HCT116 (cell line): ENCODE measurements around the gene POLR2H. TPM values are rescaled to one million over a fixed set of nuclear protein-coding genes. Genes with fewer than 3 reads are reported as not detected.

Experiments
- ATAC-seq: fragments of 200-7000 bp; cut with Tn5 transposase; 2 replicates; pipeline ENCODE4 v1.9.1; 2020; ENCODE audit warnings: mild to moderate bottlenecking, moderate library complexity
- BruUV-seq: library from RNA; stranded (reverse); fragments of 400-500 nt; replicated peaks from 2 replicates; lab custom pipeline; 2021; lab: Mats Ljungman, UMichigan
- CTCF ChIA-PET: fragments of 300-600 bp; sonication (Branson Sonifier 250); formaldehyde crosslinking; loops from one replicate; lab custom pipeline; 2021; ENCODE audit warnings: antibody characterized with exemption; lab: Charles Lee
- POLR2A ChIA-PET: fragments of 300-600, 350-600 bp; sonication (Branson Sonifier 250); formaldehyde crosslinking; loops from one replicate; lab custom pipeline; 2021; ENCODE audit warnings: antibody characterized with exemption; lab: Charles Lee
- RAD21 ChIA-PET, 2 experiments: fragments of 300-600 bp; sonication (Branson Sonifier 250); formaldehyde crosslinking; loops; one replicate each; lab custom pipeline; 2023; ENCODE audit warnings: low total read pairs in 2 of 2; ENCODE audit not compliant: uncharacterized antibody in 2 of 2, unreplicated experiment in 2 of 2, low non-redundant PET in 1 of 2; lab: Charles Lee
- DNase-seq: peaks from one replicate; pipeline ENCODE4 v3.0.0-alpha.2; 2010; ENCODE audit warnings: low read depth, low spot score
- H2AFZ ChIP-seq: fragments of 200-600 bp; shearing (Covaris generic), sonication (generic); 2 replicates; pipeline ENCODE4 v1.6.1; 2017; ENCODE audit warnings: low read depth, mixed run types, mixed read lengths, antibody characterized with exemption, low read length; ENCODE audit not compliant: poor library complexity, severe bottlenecking
- H3K27ac ChIP-seq: 2 replicates; pipeline ENCODE4 v1.5.1; 2012; ENCODE audit warnings: low read depth, low read length
- H3K27me3 ChIP-seq: fragments of 200-600 bp; sonication (generic); 2 replicates; pipeline ENCODE4 v1.6.1; 2016; ENCODE audit warnings: mixed run types, low read length, mixed read lengths; ENCODE audit not compliant: insufficient read depth
- H3K36me3 ChIP-seq, 2 experiments: fragments of 200-500 bp in 1 of 2; fragments of 200-600 bp in 1 of 2; sonication (Bioruptor generic) in 1 of 2; sonication (generic) in 1 of 2; 2 replicates each; pipeline versions ENCODE4 v1.5.1 to v1.6.1; 2014 to 2016; ENCODE audit warnings: low read length in 2 of 2, inconsistent platforms in 1 of 2, mixed read lengths in 1 of 2, mixed run types in 1 of 2; ENCODE audit not compliant: insufficient read depth in 2 of 2, control insufficient read depth in 1 of 2
- H3K4me1 ChIP-seq, 2 experiments: fragments of 200-600 bp in 1 of 2; sonication (generic) in 1 of 2; 2 replicates each; pipeline versions ENCODE4 v1.5.1 to v1.6.1; 2012 to 2017; ENCODE audit warnings: low read length in 2 of 2, inconsistent platforms in 1 of 2, mild to moderate bottlenecking in 1 of 2, mixed read lengths in 1 of 2, mixed run types in 1 of 2, moderate library complexity in 1 of 2; ENCODE audit not compliant: insufficient read depth in 2 of 2, control insufficient read depth in 1 of 2
- H3K4me2 ChIP-seq: fragments of 200-600 bp; sonication (generic); 2 replicates; pipeline ENCODE4 v1.6.1; 2017; ENCODE audit warnings: mixed run types, low read length, mixed read lengths
- H3K4me3 ChIP-seq, 2 experiments: fragments of 200-600 bp in 1 of 2; sonication (generic) in 1 of 2; replicated peaks in 1 of 2; 2 replicates each; pipeline ENCODE4 v1.5.1; 2011 to 2016; ENCODE audit warnings: low read length in 2 of 2, control low read depth in 1 of 2, low read depth in 1 of 2, mild to moderate bottlenecking in 1 of 2, mixed read lengths in 1 of 2, mixed run types in 1 of 2
- H3K79me2 ChIP-seq: fragments of 200-600 bp; sonication (generic); 2 replicates; pipeline ENCODE4 v1.6.1; 2017; ENCODE audit warnings: mild to moderate bottlenecking, mixed run types, low read length, moderate library complexity, mixed read lengths; ENCODE audit not compliant: insufficient read depth
- H3K9ac ChIP-seq: fragments of 200-600 bp; sonication (generic); 2 replicates; pipeline ENCODE4 v1.6.1; 2016; ENCODE audit warnings: low read length, mixed read lengths
- H3K9me2 ChIP-seq: fragments of 200-600 bp; sonication (generic), shearing (Covaris generic); 2 replicates; pipeline ENCODE4 v1.6.1; 2017; ENCODE audit warnings: mixed run types, mild to moderate bottlenecking, moderate library complexity; ENCODE audit not compliant: insufficient read depth
- H3K9me3 ChIP-seq, 2 experiments: fragments of 200-500 bp in 1 of 2; fragments of 200-600 bp in 1 of 2; sonication (Bioruptor generic) in 1 of 2; sonication (generic) in 1 of 2; 2 replicates each; pipeline ENCODE4 v1.6.1; 2014 to 2017; ENCODE audit warnings: low read length in 2 of 2, mixed read lengths in 2 of 2, inconsistent platforms in 1 of 2, low read depth in 1 of 2, mild to moderate bottlenecking in 1 of 2, mixed run types in 1 of 2, moderate library complexity in 1 of 2; ENCODE audit not compliant: control insufficient read depth in 1 of 2, insufficient read depth in 1 of 2
- H4K20me1 ChIP-seq: fragments of 200-600 bp; sonication (generic), shearing (Covaris generic); 2 replicates; pipeline ENCODE4 v1.6.1; 2017; ENCODE audit warnings: mixed run types, mild to moderate bottlenecking, moderate library complexity; ENCODE audit not compliant: insufficient read depth
- ATF3 ChIP-seq: IDR thresholded peaks from 2 replicates; pipeline ENCODE4 v1.6.1; 2012
- CTCF ChIP-seq, 3 experiments: fragments of 200-600 bp in 1 of 3; sonication (generic) in 1 of 3; IDR thresholded peaks in 2 of 3; conservative IDR thresholded peaks in 1 of 3; 2 replicates each; pipeline ENCODE4 v1.5.1; 2012 to 2017; ENCODE audit warnings: low read depth in 2 of 3, low read length in 2 of 3, antibody characterized with exemption in 1 of 3, borderline replicate concordance in 1 of 3, control low read depth in 1 of 3, mild to moderate bottlenecking in 1 of 3, mixed read lengths in 1 of 3, mixed run types in 1 of 3, moderate library complexity in 1 of 3; ENCODE audit not compliant: insufficient read depth in 1 of 3
- EZH2 ChIP-seq: fragments of 200-600 bp; sonication (generic); IDR thresholded peaks from 2 replicates; pipeline ENCODE4 v1.6.1; 2017; ENCODE audit warnings: antibody characterized with exemption, mixed run types
- EZH2phosphoT487 ChIP-seq: fragments of 200-600 bp; IDR thresholded peaks from 2 replicates; pipeline ENCODE4 v1.6.1; 2018; ENCODE audit warnings: antibody characterized with exemption, borderline replicate concordance
- FOSL1 ChIP-seq: IDR thresholded peaks from 2 replicates; pipeline ENCODE4 v1.6.1; 2012; ENCODE audit warnings: low read depth
- MAX ChIP-seq: IDR thresholded peaks from 2 replicates; pipeline ENCODE4 v1.6.1; 2012
- POLR2A ChIP-seq: IDR thresholded peaks from 2 replicates; pipeline ENCODE4 v1.7.0; 2011; ENCODE audit warnings: borderline replicate concordance; ENCODE audit not compliant: insufficient read depth, insufficient read length; ENCODE audit errors: extremely low read depth
- POLR2AphosphoS5 ChIP-seq: IDR thresholded peaks from 2 replicates; pipeline ENCODE4 v1.6.1; 2011; ENCODE audit warnings: mild to moderate bottlenecking, low read depth, low read length, moderate library complexity
- RAD21 ChIP-seq: IDR thresholded peaks from 2 replicates; pipeline ENCODE4 v1.6.1; 2012; ENCODE audit warnings: low read depth, mild to moderate bottlenecking
- YY1 ChIP-seq: IDR thresholded peaks from 2 replicates; pipeline ENCODE4 v1.6.1; 2011; ENCODE audit warnings: low read length, low read depth, moderate library complexity, mild to moderate bottlenecking; ENCODE audit not compliant: insufficient replicate concordance; ENCODE audit errors: extremely low read depth
- ZFX ChIP-seq: fragments of 450-650 bp; IDR thresholded peaks from 2 replicates; pipeline ENCODE4 v1.6.1; 2017
- ZNF274 ChIP-seq: fragments of 200-500 bp; sonication (Bioruptor generic); IDR thresholded peaks from 2 replicates; pipeline ENCODE4 v1.6.1; 2014; ENCODE audit warnings: mild to moderate bottlenecking, low read depth, low read length, inconsistent platforms
- intact Hi-C: fragments of 100-400 bp; cut with micrococcal nuclease; formaldehyde crosslinking; loops from 2 replicates; pipeline ENCODE4 v1.10.0; 2022
- total RNA-seq: library from RNA; stranded (reverse); gene quantifications from one replicate; pipeline ENCODE4 v1.2.1, GENCODE V29; 2021; ENCODE audit not compliant: unreplicated experiment
- TF ChIP-seq, protein P1 (sequence below): IDR thresholded peaks from 2 replicates; pipeline ENCODE4 v1.6.1; 2012; ENCODE audit warnings: low read depth

Gene POLR2H
- total RNA-seq, 1 experiment from 2014 or later = 156 TPM

GRCh38 chr3:184387174-184387714, 25.7 kb downstream of the POLR2H start (continued):
- TF ChIP-seq MAX (no peak), ATF3 (no peak), RAD21 (no peak)

DNA sequence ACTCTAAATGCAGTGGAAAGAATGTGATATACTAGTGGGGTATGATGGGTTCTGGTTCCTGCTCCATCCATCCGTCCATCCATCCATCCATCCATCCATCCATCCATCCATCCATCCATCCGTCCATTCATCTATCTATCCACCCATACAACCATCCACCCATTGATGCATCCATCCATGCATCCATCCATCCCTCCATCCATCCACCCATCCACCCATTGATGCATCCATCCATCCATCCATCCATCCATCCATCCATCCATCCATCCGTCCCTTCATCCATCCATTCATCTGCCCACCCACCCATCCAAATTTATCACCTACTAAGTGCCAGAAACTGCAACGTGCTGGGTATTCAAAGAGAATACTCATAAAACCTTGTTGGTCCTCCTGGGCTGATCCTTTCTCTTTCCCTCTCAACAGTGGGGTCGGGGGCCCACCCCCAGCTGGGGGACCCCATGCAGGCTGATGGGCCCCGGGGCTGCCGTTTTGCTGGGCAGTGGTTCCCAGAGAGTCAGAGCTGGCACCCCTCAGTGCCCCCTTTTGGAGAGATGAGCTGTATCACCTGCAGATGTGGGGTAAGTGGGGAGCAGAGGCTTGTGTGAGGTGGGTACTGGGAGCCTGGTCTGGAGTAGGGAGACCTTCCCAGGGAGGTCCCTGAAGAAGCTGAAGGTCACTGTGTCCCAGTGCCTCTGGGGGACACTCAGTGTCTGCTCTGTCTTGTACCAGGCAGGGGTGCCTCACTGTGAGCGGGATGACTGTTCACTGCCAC, 26.8 kb downstream of the POLR2H start:
- Histone ChIP-seq H3K9me2 (no peaks in the 10 kb centered on the region), H3K4me1 (no peaks in the 10 kb centered on the region), H3K36me3 (no peaks in the 10 kb centered on the region), H3K9ac (no peak overlapping the region), H3K4me2 (no peak overlapping the region), H4K20me1 (no peaks in the 10 kb centered on the region), H3K27me3 (no peaks in the 10 kb centered on the region), H3K4me3 (no peak overlapping the region), H3K79me2 (no peaks in the 10 kb centered on the region), H2AFZ (no peak overlapping the region), H3K9me3 (no peaks in the 10 kb centered on the region), H3K27ac (no peak overlapping the region)
- intact Hi-C loops = no loop called here
- ChIA-PET RAD21 (no interaction called here), POLR2A (no interaction called here), CTCF (no interaction called here)
- no TSS peak for BruUV-seq
- no peak for DNase-seq
- no peak for ATAC-seq
- TF ChIP-seq RAD21 (no peak), YY1 (no peak), POLR2A (no peak), CTCF (IDR thresholded peaks at IDR 0.05 in 2 of 3, conservative IDR thresholded peaks at IDR 0.05 in 1 of 3; ENCODE audit: borderline replicate concordance in 1 of 3, insufficient read depth in 1 of 3, low read depth in 2 of 3, low read length in 2 of 3) (no peak), POLR2AphosphoS5 (no peak), ZNF274 (no peak), FOSL1 (no peak), ZFX (no peak), EZH2phosphoT487 (no peak), EZH2 (no peak), ATF3 (no peak)
- TF ChIP-seq, protein P1, sequence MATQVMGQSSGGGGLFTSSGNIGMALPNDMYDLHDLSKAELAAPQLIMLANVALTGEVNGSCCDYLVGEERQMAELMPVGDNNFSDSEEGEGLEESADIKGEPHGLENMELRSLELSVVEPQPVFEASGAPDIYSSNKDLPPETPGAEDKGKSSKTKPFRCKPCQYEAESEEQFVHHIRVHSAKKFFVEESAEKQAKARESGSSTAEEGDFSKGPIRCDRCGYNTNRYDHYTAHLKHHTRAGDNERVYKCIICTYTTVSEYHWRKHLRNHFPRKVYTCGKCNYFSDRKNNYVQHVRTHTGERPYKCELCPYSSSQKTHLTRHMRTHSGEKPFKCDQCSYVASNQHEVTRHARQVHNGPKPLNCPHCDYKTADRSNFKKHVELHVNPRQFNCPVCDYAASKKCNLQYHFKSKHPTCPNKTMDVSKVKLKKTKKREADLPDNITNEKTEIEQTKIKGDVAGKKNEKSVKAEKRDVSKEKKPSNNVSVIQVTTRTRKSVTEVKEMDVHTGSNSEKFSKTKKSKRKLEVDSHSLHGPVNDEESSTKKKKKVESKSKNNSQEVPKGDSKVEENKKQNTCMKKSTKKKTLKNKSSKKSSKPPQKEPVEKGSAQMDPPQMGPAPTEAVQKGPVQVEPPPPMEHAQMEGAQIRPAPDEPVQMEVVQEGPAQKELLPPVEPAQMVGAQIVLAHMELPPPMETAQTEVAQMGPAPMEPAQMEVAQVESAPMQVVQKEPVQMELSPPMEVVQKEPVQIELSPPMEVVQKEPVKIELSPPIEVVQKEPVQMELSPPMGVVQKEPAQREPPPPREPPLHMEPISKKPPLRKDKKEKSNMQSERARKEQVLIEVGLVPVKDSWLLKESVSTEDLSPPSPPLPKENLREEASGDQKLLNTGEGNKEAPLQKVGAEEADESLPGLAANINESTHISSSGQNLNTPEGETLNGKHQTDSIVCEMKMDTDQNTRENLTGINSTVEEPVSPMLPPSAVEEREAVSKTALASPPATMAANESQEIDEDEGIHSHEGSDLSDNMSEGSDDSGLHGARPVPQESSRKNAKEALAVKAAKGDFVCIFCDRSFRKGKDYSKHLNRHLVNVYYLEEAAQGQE = no peak
